ENCODE measurements around the gene AXIN1. TPM values are rescaled to one million over a fixed set of nuclear protein-coding genes. Genes with fewer than 3 reads are reported as not detected.

AXIN1 gene
- total RNA-seq, 1 experiment from 2014 or later, result 50.3 TPM

DNA sequence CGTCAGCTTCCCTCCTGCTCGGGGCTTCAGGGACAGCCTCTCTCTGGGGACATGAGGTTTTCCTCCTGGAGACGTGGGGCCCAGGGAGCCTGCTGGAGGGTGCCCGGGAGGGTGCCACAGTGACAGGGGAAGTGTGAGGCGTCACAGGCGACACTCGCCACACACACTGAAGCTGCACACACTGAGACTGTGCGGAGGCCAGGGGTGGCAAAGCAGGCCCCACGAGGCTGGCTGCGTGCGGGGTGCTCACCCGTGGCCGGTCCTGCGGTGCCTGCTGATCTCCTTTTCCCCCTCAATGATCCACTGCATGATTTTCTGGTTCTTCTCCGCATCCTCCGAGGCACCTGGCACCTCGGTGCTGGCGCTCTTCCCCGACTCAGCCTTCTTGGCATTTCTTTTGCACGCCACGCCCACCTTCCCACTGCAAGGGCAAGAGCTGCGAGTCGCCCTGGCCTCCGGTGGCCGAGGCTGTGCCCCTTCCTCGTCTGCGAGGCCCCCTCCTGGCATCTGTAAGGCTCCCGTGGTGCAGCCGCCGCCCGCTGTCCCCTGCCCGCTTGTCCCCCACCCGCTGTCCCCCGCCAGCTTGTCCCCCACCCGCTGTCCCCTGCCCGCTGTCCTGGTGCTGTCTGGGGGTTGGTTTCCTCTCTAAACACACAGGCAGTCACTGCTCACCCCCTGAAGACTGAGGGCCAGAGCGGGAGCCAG lies 55.6 kb downstream of the AXIN1 start:
- ATAC-seq, result no peak
- H3K4me1 Mint-ChIP-seq, result no peaks in the 10 kb centered on the region

DNA sequence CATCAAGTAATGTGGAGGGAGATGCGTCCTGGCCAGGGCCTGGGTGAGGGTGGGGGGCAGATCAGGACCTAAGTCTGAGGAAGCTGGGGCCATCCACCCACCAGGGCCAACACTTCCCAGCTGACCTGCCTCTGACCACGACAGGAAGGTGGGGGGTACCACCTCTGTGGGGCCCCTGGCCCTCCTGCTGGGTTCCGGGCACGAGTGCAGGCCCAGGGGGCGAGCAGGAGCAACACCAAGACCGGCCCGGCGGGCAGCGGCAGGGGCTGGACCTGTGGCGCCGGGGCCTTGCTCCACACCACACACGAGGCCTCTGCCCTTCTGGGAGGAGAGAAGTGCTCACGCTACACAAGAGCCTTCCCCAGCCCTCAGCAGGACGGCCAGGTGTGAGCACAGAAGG lies 56.2 kb downstream of the AXIN1 start:
- Mint-ChIP-seq H3K4me3 (no peak overlapping the region), H3K9me3 (no peaks in the 10 kb centered on the region), H3K27me3 (ENCODE audit: low read depth) (no peaks in the 10 kb centered on the region), H3K4me1 (no peaks in the 10 kb centered on the region), H3K36me3 (0 out of 2 replicates have a peak, but pooled peaks cover 9% of the 10 kb centered on the region), H3K27ac (no peak overlapping the region)
- no peak for TF ChIP-seq ZNF138 (CRISPR knock-in tag; conservative IDR thresholded peaks at IDR 0.05)
- TF ChIP-seq, protein P1, sequence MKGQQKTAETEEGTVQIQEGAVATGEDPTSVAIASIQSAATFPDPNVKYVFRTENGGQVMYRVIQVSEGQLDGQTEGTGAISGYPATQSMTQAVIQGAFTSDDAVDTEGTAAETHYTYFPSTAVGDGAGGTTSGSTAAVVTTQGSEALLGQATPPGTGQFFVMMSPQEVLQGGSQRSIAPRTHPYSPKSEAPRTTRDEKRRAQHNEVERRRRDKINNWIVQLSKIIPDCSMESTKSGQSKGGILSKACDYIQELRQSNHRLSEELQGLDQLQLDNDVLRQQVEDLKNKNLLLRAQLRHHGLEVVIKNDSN (CRISPR knock-in tag; IDR thresholded peaks at IDR 0.05), result no peak
- ATAC-seq (no peak), DNase-seq (ENCODE audit: low spot score) (no peak)
- POLR2A ChIA-PET, result no interaction called here
- CTCF ChIA-PET, result no interaction called here

More for the DNA sequence above, 55.6 kb downstream of the AXIN1 start:
- Mint-ChIP-seq H3K27me3 (ENCODE audit: low read depth) (no peaks in the 10 kb centered on the region), H3K27ac (no peak overlapping the region), H3K9me3 (no peaks in the 10 kb centered on the region), H3K36me3 (0 out of 2 replicates have a peak, but pooled peaks cover 3% of the 10 kb centered on the region), H3K4me3 (no peak overlapping the region)
- POLR2A ChIA-PET, result no interaction called here
- TF ChIP-seq CREM (CRISPR knock-in tag; IDR thresholded peaks at IDR 0.05), result no peak
- CTCF ChIA-PET, result no interaction called here
- DNase-seq (ENCODE audit: low spot score), result no peak

DNA sequence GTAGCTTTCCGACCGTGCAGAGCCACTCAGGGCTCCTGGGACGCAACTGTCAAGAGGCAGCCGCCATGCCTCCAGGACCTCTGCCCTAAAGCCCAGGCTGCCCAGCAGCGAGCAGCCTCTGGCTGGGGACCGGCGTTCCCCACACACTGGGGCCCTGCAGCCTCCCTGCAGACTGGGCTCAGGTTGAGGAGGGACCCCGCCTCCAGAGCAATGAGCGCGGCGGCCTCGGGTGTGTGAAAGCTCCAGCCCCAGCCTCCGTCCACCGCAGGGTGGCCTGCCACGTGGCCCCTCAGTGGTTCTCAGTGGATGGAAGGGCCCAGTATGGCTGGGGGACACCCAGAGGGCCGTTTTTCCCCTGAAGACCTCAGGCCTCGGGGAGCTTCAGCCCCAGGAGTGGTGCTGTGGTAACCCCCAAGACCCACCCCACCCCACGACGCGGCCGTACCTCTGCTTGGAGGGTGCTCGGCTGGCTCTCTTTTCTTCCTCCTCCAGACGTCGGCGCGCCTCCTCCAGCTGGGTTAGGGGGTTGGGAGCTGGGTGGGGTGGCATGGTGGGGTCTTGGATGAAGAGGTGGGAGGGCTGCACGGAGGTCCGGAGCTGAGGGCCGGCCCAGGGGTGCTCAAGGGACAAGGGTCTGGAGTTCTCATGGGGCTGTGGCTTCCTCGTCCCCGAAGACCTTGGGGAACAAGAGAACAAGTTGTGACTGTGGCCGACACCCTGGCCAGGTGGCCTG lies 59.3 kb downstream of the AXIN1 start:
- Mint-ChIP-seq H3K9me3 (no peaks in the 10 kb centered on the region), H3K36me3 (0 out of 2 replicates have a peak, but pooled peaks cover 9% of the 10 kb centered on the region), H3K27ac (no peak overlapping the region), H3K4me1 (no peaks in the 10 kb centered on the region), H3K4me3 (no peak overlapping the region), H3K27me3 (ENCODE audit: low read depth) (no peaks in the 10 kb centered on the region)
- ATAC-seq (no peak), DNase-seq (ENCODE audit: low spot score) (no peak)
- POLR2A ChIA-PET, result no interaction called here
- TF ChIP-seq SMAD4 (CRISPR knock-in tag; IDR thresholded peaks at IDR 0.05), result no peak
- TF ChIP-seq, protein P2, sequence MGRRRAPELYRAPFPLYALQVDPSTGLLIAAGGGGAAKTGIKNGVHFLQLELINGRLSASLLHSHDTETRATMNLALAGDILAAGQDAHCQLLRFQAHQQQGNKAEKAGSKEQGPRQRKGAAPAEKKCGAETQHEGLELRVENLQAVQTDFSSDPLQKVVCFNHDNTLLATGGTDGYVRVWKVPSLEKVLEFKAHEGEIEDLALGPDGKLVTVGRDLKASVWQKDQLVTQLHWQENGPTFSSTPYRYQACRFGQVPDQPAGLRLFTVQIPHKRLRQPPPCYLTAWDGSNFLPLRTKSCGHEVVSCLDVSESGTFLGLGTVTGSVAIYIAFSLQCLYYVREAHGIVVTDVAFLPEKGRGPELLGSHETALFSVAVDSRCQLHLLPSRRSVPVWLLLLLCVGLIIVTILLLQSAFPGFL (CRISPR knock-in tag; IDR thresholded peaks at IDR 0.05; ENCODE audit: borderline replicate concordance), result no peak
- TF ChIP-seq, protein P3, sequence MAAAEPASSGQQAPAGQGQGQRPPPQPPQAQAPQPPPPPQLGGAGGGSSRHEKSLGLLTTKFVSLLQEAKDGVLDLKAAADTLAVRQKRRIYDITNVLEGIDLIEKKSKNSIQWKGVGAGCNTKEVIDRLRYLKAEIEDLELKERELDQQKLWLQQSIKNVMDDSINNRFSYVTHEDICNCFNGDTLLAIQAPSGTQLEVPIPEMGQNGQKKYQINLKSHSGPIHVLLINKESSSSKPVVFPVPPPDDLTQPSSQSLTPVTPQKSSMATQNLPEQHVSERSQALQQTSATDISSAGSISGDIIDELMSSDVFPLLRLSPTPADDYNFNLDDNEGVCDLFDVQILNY (CRISPR knock-in tag; IDR thresholded peaks at IDR 0.05), result no peak
- TF ChIP-seq CREB1 (CRISPR knock-in tag; IDR thresholded peaks at IDR 0.05), result no peak
- TF ChIP-seq NR1H2 (CRISPR knock-in tag; IDR thresholded peaks at IDR 0.05), result no peak
- TF ChIP-seq ELF4 (CRISPR knock-in tag; IDR thresholded peaks at IDR 0.05; ENCODE audit: low read depth), result no peak
- TF ChIP-seq, protein P4, sequence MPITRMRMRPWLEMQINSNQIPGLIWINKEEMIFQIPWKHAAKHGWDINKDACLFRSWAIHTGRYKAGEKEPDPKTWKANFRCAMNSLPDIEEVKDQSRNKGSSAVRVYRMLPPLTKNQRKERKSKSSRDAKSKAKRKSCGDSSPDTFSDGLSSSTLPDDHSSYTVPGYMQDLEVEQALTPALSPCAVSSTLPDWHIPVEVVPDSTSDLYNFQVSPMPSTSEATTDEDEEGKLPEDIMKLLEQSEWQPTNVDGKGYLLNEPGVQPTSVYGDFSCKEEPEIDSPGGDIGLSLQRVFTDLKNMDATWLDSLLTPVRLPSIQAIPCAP (CRISPR knock-in tag; IDR thresholded peaks at IDR 0.05), result no peak
- TF ChIP-seq EMX1 (CRISPR knock-in tag; IDR thresholded peaks at IDR 0.05), result no peak
- no peak for TF ChIP-seq IRF2 (CRISPR knock-in tag; IDR thresholded peaks at IDR 0.05; ENCODE audit: borderline replicate concordance, low read depth)
- no peak for TF ChIP-seq ZNF317 (CRISPR knock-in tag; IDR thresholded peaks at IDR 0.05; ENCODE audit: borderline replicate concordance, low read depth)
- TF ChIP-seq, protein P5, sequence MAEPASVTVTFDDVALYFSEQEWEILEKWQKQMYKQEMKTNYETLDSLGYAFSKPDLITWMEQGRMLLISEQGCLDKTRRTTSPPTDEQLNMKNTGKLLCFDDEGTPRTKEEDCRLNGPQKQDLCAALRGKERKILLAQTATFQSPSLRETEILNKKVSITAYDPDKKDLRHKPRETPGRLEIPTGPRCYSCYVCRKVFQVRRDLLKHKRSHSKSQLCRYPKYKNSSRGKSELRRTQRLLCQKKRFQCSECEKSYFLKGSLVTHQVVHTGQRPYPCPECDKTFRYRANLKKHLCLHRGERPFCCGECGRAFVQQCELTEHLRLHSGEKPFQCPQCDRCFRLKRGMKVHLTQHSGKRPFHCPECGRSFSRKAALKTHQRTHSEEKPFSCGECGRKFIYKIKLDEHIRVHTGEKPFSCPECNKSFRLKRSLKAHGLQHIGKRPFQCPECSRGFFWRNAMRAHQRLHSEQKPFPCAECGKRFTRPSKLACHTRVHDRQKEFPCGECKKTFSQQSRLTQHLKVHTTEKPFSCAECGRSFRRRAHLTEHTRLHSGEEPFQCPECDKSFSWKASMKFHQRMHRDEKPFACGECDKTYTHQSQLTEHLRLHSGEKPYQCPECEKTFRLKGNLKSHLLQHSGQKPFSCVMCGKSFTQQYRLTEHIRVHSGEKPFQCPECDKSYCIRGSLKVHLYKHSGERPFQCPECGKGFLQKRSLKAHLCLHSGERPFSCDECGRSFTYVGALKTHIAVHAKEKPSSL (CRISPR knock-in tag; conservative IDR thresholded peaks at IDR 0.05), result no peak
- TF ChIP-seq RELA (CRISPR knock-in tag; IDR thresholded peaks at IDR 0.05; ENCODE audit: borderline replicate concordance), result no peak
- CTCF ChIA-PET, result interaction anchor here (1.0 kb wide), 1 partner anchor 26 kb away, joined by 3 read pairs; no protein-coding TSS in a partner anchor

Measured in WTC11 (cell line).